ENCODE measurements around the gene CIITA.
"Not testable (repeated sequence)": the region's sequence is repeated elsewhere in the genome, so short reads cannot be mapped to it uniquely, and the experiment has no call there.

The CIITA gene

DNA sequence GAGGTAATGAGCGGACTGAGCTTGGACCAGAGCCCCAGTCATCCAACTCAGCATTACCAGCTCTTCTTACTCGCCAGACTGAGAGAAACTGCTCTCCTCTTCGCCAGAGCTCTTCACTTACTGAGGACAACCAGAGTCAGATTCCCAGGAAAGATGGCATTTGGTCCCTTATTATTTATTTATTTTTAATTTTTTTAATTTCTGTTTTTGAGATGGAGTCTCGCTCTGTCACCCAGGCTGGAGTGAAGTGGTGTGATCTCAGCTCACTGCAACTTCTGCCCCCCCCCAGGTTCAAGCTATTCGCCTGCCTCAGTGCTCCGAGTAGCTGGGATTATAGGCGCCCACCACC is 42.0 kb downstream of the CIITA start:
- H3K4me3 ChIP-seq (ENCODE audit: insufficient read depth, low read depth, low read length), result no peak overlapping the region
- no peaks in the 10 kb centered on the region for H3K27me3 ChIP-seq (ENCODE audit: control insufficient read depth, insufficient read depth, low read length, poor library complexity, severe bottlenecking)
- 57 to 61% methylated on average over 7 of the region's 7 CpGs for WGBS, 2 experiments
- no peak overlapping the region for H3K27ac ChIP-seq (ENCODE audit: insufficient read depth, low read depth, low read length, poor library complexity, severe bottlenecking)
- H3K4me1 ChIP-seq (ENCODE audit: control insufficient read depth, insufficient read depth, low read length), result peaks cover 4% of the 10 kb centered on the region
- H3K36me3 ChIP-seq (ENCODE audit: control insufficient read depth, insufficient read depth, low read length), result no peaks in the 10 kb centered on the region
- H3K9me3 ChIP-seq (ENCODE audit: control insufficient read depth, low read length), result no peaks in the 10 kb centered on the region

DNA sequence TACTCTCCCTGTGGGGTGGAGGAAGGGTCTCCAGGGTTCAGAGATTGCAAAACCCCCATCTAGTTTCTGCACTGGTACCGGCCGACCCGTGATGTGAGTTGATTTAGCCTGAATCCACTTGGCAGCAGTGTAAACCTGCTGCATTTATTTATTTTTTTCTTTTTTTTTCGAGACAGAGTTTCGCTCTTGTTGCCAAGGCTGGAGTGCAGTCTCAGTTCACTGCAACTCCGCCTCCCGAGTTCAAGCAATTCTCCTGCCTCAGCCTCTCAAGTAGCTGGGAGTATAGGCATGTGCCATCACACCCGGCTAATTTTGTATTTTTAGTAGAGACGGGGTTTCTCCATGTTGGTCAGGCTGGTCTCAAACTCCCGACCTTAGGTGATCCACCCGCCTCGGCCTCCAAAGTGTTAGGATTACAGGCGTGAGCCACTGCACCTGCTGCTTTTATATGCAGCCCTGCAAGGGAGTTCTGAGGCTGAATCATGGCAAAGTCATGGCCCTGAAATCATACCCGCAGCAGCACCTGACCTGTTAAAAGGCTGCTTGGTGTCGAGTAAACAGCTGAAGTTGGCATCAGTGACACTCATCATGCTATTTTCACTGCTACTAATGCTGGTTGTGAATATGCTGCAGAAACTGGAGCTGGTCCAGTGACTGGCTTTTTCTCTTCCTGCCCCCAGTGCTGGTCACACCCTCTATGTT is 43.9 kb downstream of the CIITA start:
- Histone ChIP-seq H3K27me3 (ENCODE audit: control insufficient read depth, insufficient read depth, low read length, poor library complexity, severe bottlenecking) (no peaks in the 10 kb centered on the region), H3K27ac (ENCODE audit: insufficient read depth, low read depth, low read length, poor library complexity, severe bottlenecking) (no peak overlapping the region), H3K36me3 (ENCODE audit: control insufficient read depth, insufficient read depth, low read length) (no peaks in the 10 kb centered on the region), H3K4me1 (ENCODE audit: control insufficient read depth, insufficient read depth, low read length) (peaks cover 4% of the 10 kb centered on the region), H3K4me3 (ENCODE audit: insufficient read depth, low read depth, low read length) (no peak overlapping the region), H3K9me3 (ENCODE audit: control insufficient read depth, low read length) (no peaks in the 10 kb centered on the region)
- WGBS, 2 experiments, result 93% methylated on average over 15 of the region's 15 CpGs

DNA sequence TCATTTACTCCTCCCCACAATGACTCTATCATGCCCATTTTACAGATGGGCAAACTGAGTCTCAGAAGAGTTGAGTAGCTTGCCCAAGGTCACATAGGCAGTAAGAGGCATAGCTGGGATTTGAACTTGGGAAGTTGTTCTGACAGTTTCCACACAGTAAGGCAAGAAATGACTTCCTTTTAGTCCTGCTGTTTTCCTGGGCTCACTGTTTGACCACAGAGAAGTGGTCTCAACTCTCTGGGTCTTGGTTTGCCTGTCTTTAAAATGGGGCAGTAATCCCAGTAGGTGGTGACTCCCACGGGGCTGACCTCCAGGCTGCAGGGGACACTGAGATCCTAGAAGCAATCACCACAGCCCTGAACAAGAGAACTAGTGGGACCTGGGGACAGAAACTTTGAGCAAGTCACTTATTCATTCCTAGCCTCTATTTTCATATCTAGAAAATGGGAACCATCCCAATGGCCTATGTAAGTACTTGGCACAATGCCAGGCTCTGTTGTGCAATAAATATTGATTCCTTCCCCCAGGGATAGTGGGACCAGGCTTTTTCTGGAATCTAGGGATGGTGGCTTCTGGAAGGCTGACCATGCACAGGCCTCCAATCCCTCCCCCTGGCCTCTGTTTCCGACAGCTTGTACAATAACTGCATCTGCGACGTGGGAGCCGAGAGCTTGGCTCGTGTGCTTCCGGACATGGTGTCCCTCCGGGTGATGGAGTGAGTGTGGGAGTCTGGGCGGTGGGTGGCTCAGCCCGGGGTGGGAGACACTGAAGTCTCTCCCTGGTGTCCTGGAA is 44.7 kb downstream of the CIITA start:
- WGBS, 2 experiments, result 89 to 90% methylated on average over 10 of the region's 10 CpGs
- Histone ChIP-seq H3K36me3 (ENCODE audit: control insufficient read depth, insufficient read depth, low read length) (no peaks in the 10 kb centered on the region), H3K9me3 (ENCODE audit: control insufficient read depth, low read length) (no peaks in the 10 kb centered on the region), H3K27ac (ENCODE audit: insufficient read depth, low read depth, low read length, poor library complexity, severe bottlenecking) (no peak overlapping the region), H3K27me3 (ENCODE audit: control insufficient read depth, insufficient read depth, low read length, poor library complexity, severe bottlenecking) (no peaks in the 10 kb centered on the region), H3K4me3 (ENCODE audit: insufficient read depth, low read depth, low read length) (no peak overlapping the region), H3K4me1 (ENCODE audit: control insufficient read depth, insufficient read depth, low read length) (peaks cover 4% of the 10 kb centered on the region)

DNA sequence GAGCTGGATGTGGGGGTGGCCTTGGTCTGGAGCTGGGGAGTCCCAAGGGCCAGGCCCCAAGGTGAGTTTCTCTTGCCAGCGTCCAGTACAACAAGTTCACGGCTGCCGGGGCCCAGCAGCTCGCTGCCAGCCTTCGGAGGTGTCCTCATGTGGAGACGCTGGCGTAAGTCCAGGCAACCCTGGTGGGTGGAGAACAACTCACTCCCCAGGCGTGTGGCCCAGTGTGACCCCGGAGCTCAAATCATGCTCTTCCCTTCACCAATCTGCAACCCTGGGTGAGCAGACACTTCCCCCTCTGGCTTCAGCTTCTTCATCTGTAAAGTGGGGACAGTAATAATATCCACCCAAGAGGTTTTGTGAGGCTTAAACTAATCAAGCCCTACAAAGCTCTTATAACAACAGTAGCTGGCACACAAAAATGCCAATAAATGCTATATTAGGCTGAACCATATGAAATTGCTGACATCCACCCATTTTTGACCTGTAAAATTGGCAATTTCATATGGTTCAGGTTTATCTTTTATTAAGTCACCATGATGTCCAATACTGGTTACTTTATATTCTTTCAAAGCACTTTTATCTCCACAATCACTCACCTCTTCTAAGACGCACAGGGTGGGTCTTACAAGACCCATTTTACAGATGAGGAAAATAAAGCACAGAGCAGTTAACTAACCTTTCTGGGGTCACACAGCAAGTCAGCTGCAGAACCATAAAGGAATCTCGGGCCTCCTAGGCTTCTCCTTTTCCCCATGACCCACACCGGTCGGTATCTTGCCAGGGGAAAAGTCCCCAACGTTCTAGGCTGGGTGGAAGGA is 45.5 kb downstream of the CIITA start:
- H3K27me3 ChIP-seq (ENCODE audit: control insufficient read depth, insufficient read depth, low read length, poor library complexity, severe bottlenecking), result no peaks in the 10 kb centered on the region
- WGBS, 2 experiments, result 93 to 94% methylated on average over 14 of the region's 14 CpGs

DNA sequence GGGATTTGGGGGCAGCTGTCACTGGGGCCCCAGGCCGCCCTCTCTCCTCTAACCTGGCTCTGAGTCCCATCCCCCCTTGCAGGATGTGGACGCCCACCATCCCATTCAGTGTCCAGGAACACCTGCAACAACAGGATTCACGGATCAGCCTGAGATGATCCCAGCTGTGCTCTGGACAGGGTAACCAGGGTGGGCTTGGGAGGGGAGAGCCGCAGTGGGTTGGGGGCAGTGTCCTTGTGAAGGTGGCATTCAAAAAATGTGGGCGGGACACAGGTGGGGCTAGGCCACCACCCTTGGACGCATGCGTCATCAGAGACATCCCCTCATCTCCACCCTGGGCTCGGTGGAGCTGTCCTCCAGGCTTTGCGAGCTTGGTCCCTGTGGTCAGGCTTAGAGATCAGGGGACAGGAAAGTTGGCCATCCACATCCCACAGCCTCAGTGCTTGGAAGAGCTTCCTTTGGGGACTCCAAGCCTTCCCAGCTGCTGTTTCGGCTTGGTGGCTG is 46.2 kb downstream of the CIITA start:
- no peak overlapping the region for H3K27ac ChIP-seq (ENCODE audit: insufficient read depth, low read depth, low read length, poor library complexity, severe bottlenecking)

More for the DNA sequence above, 45.5 kb downstream of the CIITA start:
- H3K4me3 ChIP-seq (ENCODE audit: insufficient read depth, low read depth, low read length), result no peak overlapping the region
- peaks cover 4% of the 10 kb centered on the region for H3K4me1 ChIP-seq (ENCODE audit: control insufficient read depth, insufficient read depth, low read length)
- peaks cover under 1% of the 10 kb centered on the region for H3K36me3 ChIP-seq (ENCODE audit: control insufficient read depth, insufficient read depth, low read length)
- H3K27ac ChIP-seq (ENCODE audit: insufficient read depth, low read depth, low read length, poor library complexity, severe bottlenecking), result no peak overlapping the region
- H3K9me3 ChIP-seq (ENCODE audit: control insufficient read depth, low read length), result no peaks in the 10 kb centered on the region

DNA sequence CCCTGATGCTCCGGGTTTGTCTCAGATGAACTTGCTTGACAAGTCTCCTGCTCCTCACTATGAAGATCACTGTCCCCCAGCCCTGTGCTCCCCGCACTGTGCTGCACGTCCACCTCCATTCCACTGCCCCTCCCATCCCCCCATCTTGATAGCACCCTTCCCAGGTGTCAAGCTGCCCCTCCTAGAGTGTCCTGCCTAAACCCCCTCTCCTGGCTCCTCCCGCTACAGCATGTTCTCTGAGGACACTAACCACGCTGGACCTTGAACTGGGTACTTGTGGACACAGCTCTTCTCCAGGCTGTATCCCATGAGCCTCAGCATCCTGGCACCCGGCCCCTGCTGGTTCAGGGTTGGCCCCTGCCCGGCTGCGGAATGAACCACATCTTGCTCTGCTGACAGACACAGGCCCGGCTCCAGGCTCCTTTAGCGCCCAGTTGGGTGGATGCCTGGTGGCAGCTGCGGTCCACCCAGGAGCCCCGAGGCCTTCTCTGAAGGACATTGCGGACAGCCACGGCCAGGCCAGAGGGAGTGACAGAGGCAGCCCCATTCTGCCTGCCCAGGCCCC is 46.7 kb downstream of the CIITA start:
- Histone ChIP-seq H3K9me3 (ENCODE audit: control insufficient read depth, low read length) (no peaks in the 10 kb centered on the region), H3K4me1 (ENCODE audit: control insufficient read depth, insufficient read depth, low read length) (no peaks in the 10 kb centered on the region), H3K36me3 (ENCODE audit: control insufficient read depth, insufficient read depth, low read length) (peaks cover 6% of the 10 kb centered on the region), H3K27me3 (ENCODE audit: control insufficient read depth, insufficient read depth, low read length, poor library complexity, severe bottlenecking) (no peaks in the 10 kb centered on the region), H3K4me3 (ENCODE audit: insufficient read depth, low read depth, low read length) (no peak overlapping the region), H3K27ac (ENCODE audit: insufficient read depth, low read depth, low read length, poor library complexity, severe bottlenecking) (no peak overlapping the region)
- WGBS, 2 experiments, result 94 to 95% methylated on average over 14 of the region's 14 CpGs

More for the DNA sequence above, 46.2 kb downstream of the CIITA start:
- H3K9me3 ChIP-seq (ENCODE audit: control insufficient read depth, low read length), result no peaks in the 10 kb centered on the region
- H3K4me3 ChIP-seq (ENCODE audit: insufficient read depth, low read depth, low read length), result no peak overlapping the region
- H3K4me1 ChIP-seq (ENCODE audit: control insufficient read depth, insufficient read depth, low read length), result peaks cover 3% of the 10 kb centered on the region
- no peaks in the 10 kb centered on the region for H3K27me3 ChIP-seq (ENCODE audit: control insufficient read depth, insufficient read depth, low read length, poor library complexity, severe bottlenecking)
- whole genome bisulfite sequencing, 2 experiments, result 85 to 89% methylated on average over 10 of the region's 10 CpGs
- peaks cover 6% of the 10 kb centered on the region for H3K36me3 ChIP-seq (ENCODE audit: control insufficient read depth, insufficient read depth, low read length)

DNA sequence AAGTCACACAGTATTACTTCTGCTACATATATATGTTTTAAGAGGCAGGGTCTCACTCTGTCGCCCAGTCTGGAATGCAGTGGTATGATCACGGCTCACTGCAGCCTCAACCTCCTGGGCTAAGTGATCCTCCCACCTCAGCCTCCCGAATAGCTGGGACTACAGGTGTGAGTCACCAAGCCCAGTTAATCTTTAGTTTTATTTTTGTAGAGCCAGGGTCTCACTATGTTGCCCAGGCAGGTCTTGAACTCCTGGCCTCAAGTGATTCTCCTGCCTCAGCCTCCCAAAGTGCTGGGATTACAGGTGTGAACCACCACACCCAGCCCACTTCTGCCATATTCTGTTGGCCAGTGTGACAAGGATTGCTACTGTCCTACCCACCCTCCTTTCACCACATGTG is 48.3 kb downstream of the CIITA start:
- H3K4me1 ChIP-seq (ENCODE audit: control insufficient read depth, insufficient read depth, low read length); H3K27ac ChIP-seq (ENCODE audit: insufficient read depth, low read depth, low read length, poor library complexity, severe bottlenecking); H3K27me3 ChIP-seq (ENCODE audit: control insufficient read depth, insufficient read depth, low read length, poor library complexity, severe bottlenecking); H3K4me3 ChIP-seq (ENCODE audit: insufficient read depth, low read depth, low read length); H3K36me3 ChIP-seq (ENCODE audit: control insufficient read depth, insufficient read depth, low read length); H3K9me3 ChIP-seq (ENCODE audit: control insufficient read depth, low read length): not testable (repeated sequence)
- WGBS, 2 experiments, result 88 to 99% methylated on average over 3 of the region's 3 CpGs

DNA sequence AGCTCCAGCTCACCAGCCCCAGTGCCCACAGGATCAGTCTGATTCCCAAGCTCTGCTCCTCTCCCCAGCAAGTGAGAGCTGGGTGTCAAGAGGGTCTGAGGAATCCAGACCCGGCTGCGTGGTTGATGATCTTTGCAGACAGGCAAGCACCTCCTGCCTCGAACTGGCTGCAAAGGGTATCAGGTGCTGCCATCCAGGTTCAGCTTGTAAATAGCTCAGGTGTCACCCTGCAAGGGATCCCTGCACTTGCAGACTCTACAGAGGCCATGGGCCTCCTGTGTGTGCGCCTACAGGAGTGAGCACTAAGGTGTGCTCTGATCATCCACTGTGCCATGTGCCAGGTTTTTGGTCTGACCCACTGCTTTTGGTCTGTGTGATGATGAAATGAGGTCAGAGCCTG is 49.1 kb downstream of the CIITA start:
- Histone ChIP-seq H3K27ac (ENCODE audit: insufficient read depth, low read depth, low read length, poor library complexity, severe bottlenecking) (no peak overlapping the region), H3K4me1 (ENCODE audit: control insufficient read depth, insufficient read depth, low read length) (no peaks in the 10 kb centered on the region), H3K27me3 (ENCODE audit: control insufficient read depth, insufficient read depth, low read length, poor library complexity, severe bottlenecking) (no peaks in the 10 kb centered on the region), H3K4me3 (ENCODE audit: insufficient read depth, low read depth, low read length) (no peak overlapping the region), H3K36me3 (ENCODE audit: control insufficient read depth, insufficient read depth, low read length) (peaks cover 6% of the 10 kb centered on the region), H3K9me3 (ENCODE audit: control insufficient read depth, low read length) (no peaks in the 10 kb centered on the region)
- WGBS, 2 experiments, result 67 to 71% methylated on average over 4 of the region's 4 CpGs

DNA sequence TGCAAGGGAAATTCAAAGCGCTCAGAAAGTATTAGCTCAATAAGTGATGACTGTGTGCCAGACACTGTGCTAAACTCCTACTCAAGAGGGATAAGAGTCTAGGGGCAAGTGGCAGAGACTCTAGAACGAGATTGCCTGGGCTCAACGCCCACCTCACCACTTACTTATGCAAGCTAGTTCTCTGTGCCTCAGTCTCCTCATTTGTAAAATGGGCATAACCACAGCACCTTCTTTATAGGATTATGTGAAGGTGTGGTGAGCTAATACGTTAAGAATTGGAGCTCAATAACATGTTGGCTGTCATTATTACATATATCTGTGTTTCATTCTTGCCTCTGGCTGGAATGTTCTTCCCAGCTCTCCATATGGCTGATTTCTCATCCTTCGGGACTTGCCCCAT is 49.9 kb downstream of the CIITA start:
- Histone ChIP-seq H3K4me3 (ENCODE audit: insufficient read depth, low read depth, low read length) (no peak overlapping the region), H3K27me3 (ENCODE audit: control insufficient read depth, insufficient read depth, low read length, poor library complexity, severe bottlenecking) (no peaks in the 10 kb centered on the region), H3K27ac (ENCODE audit: insufficient read depth, low read depth, low read length, poor library complexity, severe bottlenecking) (no peak overlapping the region), H3K4me1 (ENCODE audit: control insufficient read depth, insufficient read depth, low read length) (no peaks in the 10 kb centered on the region), H3K36me3 (ENCODE audit: control insufficient read depth, insufficient read depth, low read length) (peaks cover 6% of the 10 kb centered on the region), H3K9me3 (ENCODE audit: control insufficient read depth, low read length) (no peaks in the 10 kb centered on the region)
- WGBS, 2 experiments, result 90 to 95% methylated on average over 5 of the region's 5 CpGs

Measured in ectodermal cell (in vitro differentiated cells).